K562 (cell line): ENCODE results near the gene CTDSP1. TPM values are rescaled to one million over a fixed set of nuclear protein-coding genes. Genes with fewer than 3 reads are reported as not detected.

Experiments used
- PTTG1 ChIP-seq: fragments of 450-650 bp; IDR thresholded peaks from 2 replicates; pipeline ENCODE4 v1.6.1; 2016; ENCODE audit warnings: low read depth, mild to moderate bottlenecking, missing genetic modification characterization, missing compliant biosample characterization
- TSHZ1 ChIP-seq: fragments of 250-450 bp; sonication (Bioruptor Pico); IDR thresholded peaks from 2 replicates; pipeline ENCODE4 v1.4.0; 2020; ENCODE audit warnings: mild to moderate bottlenecking, moderate library complexity
- polyA plus RNA-seq, 8 experiments: library from polyadenylated mRNA; depleted of rRNA in 4 of 8; stranded (reverse) in 5 of 8; unstranded in 3 of 8; fragments of >200 nt; fragmentation: Nextera tagmentation in 2 of 8; fragmentation: Illumina TruSeq in 1 of 8; extraction: Ambion mirVana in 2 of 8; extraction: Trizol in 1 of 8; gene quantifications; 2 replicates each; pipeline versions ENCODE4 v1.2.1 to v1.2.3, GENCODE V29; 2011 to 2014; ENCODE audit warnings: inconsistent platforms in 1 of 8, missing spikeins in 1 of 8
- total RNA-seq, 7 experiments: library from RNA; depleted of rRNA in 6 of 7; stranded (reverse); fragments of >200 nt in 6 of 7; fragmentation: Illumina TruSeq in 2 of 7; extraction: Trizol in 2 of 7; gene quantifications; 2 replicates each; pipeline versions ENCODE4 v1.2.1 to v1.2.3, GENCODE V29; 2011 to 2021; ENCODE audit warnings: low replicate concordance in 1 of 7
- TF ChIP-seq, protein P1 (sequence below): fragments of 200-600 bp; sonication (generic); IDR thresholded peaks from one replicate; pipeline ENCODE4 v1.6.1; 2012; ENCODE audit warnings: mild to moderate bottlenecking, low read depth, low read length, inconsistent platforms

The CTDSP1 gene
- total and polyA plus RNA-seq, 9 of the 15 experiments (the other 6 are each of a cell fraction or from before 2014, with no cell fraction given) = 2.4 to 74.8 (median 45.8) TPM

DNA sequence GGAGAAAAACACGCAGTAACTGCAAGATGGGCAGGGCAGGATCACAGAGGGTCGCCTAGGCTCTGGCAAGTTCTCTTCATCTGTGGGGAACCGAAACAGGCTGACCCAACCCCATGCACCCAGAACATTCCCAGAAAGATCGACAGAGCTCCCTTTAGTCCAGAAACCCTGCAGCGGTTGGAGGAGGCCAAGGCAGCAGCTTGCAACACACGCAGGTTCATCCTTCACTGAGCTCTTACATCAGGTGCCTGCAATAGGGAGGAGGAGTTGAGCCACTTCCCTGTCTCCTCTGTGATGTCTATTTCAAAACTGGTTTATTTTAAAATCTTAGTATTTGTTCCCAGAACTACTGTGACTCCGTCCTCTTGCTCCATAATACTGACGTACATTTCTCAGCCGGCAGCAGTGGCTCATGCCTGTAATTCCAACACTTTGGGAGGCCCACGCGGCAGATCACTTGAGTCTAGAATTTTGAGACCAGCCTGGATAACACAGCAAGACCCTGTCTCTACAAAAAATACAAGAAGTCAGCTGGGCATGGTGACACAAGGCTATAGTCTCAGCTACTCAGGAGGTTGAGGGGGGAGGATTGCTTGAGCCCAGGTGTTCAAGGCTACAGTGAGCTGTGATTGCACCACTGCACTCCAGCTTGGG, 29.1 kb upstream of the CTDSP1 start (continued):
- TF ChIP-seq, protein P1, sequence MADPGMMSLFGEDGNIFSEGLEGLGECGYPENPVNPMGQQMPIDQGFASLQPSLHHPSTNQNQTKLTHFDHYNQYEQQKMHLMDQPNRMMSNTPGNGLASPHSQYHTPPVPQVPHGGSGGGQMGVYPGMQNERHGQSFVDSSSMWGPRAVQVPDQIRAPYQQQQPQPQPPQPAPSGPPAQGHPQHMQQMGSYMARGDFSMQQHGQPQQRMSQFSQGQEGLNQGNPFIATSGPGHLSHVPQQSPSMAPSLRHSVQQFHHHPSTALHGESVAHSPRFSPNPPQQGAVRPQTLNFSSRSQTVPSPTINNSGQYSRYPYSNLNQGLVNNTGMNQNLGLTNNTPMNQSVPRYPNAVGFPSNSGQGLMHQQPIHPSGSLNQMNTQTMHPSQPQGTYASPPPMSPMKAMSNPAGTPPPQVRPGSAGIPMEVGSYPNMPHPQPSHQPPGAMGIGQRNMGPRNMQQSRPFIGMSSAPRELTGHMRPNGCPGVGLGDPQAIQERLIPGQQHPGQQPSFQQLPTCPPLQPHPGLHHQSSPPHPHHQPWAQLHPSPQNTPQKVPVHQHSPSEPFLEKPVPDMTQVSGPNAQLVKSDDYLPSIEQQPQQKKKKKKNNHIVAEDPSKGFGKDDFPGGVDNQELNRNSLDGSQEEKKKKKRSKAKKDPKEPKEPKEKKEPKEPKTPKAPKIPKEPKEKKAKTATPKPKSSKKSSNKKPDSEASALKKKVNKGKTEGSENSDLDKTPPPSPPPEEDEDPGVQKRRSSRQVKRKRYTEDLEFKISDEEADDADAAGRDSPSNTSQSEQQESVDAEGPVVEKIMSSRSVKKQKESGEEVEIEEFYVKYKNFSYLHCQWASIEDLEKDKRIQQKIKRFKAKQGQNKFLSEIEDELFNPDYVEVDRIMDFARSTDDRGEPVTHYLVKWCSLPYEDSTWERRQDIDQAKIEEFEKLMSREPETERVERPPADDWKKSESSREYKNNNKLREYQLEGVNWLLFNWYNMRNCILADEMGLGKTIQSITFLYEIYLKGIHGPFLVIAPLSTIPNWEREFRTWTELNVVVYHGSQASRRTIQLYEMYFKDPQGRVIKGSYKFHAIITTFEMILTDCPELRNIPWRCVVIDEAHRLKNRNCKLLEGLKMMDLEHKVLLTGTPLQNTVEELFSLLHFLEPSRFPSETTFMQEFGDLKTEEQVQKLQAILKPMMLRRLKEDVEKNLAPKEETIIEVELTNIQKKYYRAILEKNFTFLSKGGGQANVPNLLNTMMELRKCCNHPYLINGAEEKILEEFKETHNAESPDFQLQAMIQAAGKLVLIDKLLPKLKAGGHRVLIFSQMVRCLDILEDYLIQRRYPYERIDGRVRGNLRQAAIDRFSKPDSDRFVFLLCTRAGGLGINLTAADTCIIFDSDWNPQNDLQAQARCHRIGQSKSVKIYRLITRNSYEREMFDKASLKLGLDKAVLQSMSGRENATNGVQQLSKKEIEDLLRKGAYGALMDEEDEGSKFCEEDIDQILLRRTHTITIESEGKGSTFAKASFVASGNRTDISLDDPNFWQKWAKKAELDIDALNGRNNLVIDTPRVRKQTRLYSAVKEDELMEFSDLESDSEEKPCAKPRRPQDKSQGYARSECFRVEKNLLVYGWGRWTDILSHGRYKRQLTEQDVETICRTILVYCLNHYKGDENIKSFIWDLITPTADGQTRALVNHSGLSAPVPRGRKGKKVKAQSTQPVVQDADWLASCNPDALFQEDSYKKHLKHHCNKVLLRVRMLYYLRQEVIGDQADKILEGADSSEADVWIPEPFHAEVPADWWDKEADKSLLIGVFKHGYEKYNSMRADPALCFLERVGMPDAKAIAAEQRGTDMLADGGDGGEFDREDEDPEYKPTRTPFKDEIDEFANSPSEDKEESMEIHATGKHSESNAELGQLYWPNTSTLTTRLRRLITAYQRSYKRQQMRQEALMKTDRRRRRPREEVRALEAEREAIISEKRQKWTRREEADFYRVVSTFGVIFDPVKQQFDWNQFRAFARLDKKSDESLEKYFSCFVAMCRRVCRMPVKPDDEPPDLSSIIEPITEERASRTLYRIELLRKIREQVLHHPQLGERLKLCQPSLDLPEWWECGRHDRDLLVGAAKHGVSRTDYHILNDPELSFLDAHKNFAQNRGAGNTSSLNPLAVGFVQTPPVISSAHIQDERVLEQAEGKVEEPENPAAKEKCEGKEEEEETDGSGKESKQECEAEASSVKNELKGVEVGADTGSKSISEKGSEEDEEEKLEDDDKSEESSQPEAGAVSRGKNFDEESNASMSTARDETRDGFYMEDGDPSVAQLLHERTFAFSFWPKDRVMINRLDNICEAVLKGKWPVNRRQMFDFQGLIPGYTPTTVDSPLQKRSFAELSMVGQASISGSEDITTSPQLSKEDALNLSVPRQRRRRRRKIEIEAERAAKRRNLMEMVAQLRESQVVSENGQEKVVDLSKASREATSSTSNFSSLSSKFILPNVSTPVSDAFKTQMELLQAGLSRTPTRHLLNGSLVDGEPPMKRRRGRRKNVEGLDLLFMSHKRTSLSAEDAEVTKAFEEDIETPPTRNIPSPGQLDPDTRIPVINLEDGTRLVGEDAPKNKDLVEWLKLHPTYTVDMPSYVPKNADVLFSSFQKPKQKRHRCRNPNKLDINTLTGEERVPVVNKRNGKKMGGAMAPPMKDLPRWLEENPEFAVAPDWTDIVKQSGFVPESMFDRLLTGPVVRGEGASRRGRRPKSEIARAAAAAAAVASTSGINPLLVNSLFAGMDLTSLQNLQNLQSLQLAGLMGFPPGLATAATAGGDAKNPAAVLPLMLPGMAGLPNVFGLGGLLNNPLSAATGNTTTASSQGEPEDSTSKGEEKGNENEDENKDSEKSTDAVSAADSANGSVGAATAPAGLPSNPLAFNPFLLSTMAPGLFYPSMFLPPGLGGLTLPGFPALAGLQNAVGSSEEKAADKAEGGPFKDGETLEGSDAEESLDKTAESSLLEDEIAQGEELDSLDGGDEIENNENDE = no peak
- TF ChIP-seq TSHZ1 (CRISPR knock-in tag) (no peak), PTTG1 (tag) (no peak)
